K562 (cell line): ENCODE data around the gene NECAB3. TPM values are rescaled to one million over a fixed set of nuclear protein-coding genes. Genes with fewer than 3 reads are reported as not detected.

Source experiments
- ATAC-seq: fragments of 200-7000 bp; cut with Tn5 transposase; 3 replicates; pipeline ENCODE4 v1.9.1; 2020; ENCODE audit warnings: moderate library complexity
- BruUV-seq: library from RNA; stranded (reverse); fragments of 400-500 nt; replicated peaks from 2 replicates; lab custom pipeline; 2021; lab: Mats Ljungman, UMichigan
- CTCF ChIA-PET: fragments of 300-600 bp; formaldehyde crosslinking; extraction: SDS; loops from one replicate; lab custom pipeline; 2021; ENCODE audit warnings: low intra/inter-chr PET ratio; lab: Yijun Ruan, JAX
- POLR2A ChIA-PET: fragments of 300-600, 350-650 bp; sonication (Branson Sonifier 250); formaldehyde crosslinking; extraction: SDS; loops from one replicate; lab custom pipeline; 2021; ENCODE audit warnings: antibody characterized with exemption, inconsistent platforms; lab: Yijun Ruan, JAX
- DNase-seq, 4 experiments: peaks; one replicate each; pipeline versions ENCODE4 v3.0.0 to v3.0.0-alpha.2; 2011 to 2018; ENCODE audit warnings: low spot score in 3 of 4, mixed read lengths in 3 of 4; ENCODE audit errors: extremely low read depth in 1 of 4
- FAIRE-seq: peaks from 2 replicates; lab custom pipeline; 2011; peaks lifted over from hg19 to GRCh38; lab: Jason Lieb, UNC
- H2AFZ ChIP-seq: 2 replicates; pipeline ENCODE4 v1.6.0; 2011; ENCODE audit warnings: low read depth, low read length, control low read depth, inconsistent platforms
- H3K27ac ChIP-seq: fragments of 200-600 bp; 3 replicates; pipeline ENCODE4 v1.8.0; 2011; ENCODE audit warnings: low read depth, mild to moderate bottlenecking, control low read depth, inconsistent platforms, low read length, moderate library complexity, mixed read lengths; ENCODE audit errors: extremely low read depth
- H3K27me3 ChIP-seq, 2 experiments: fragments of 300-600 bp in 1 of 2; 2 replicates in 1 of 2; 3 replicates in 1 of 2; pipeline versions ENCODE4 v1.6.0 to v1.8.0; 2011; ENCODE audit warnings: inconsistent platforms in 2 of 2, low read length in 2 of 2, mild to moderate bottlenecking in 1 of 2, mixed read lengths in 1 of 2, moderate library complexity in 1 of 2; ENCODE audit not compliant: control insufficient read depth in 2 of 2, insufficient read depth in 2 of 2
- H3K36me3 ChIP-seq: fragments of 300-600 bp; 3 replicates; pipeline ENCODE4 v1.8.0; 2011; ENCODE audit warnings: mild to moderate bottlenecking, low read length, inconsistent platforms; ENCODE audit not compliant: control insufficient read depth, insufficient read depth
- H3K4me1 ChIP-seq, 2 experiments: fragments of 200-600 bp in 1 of 2; replicated peaks in 1 of 2; 2 replicates in 1 of 2; 3 replicates in 1 of 2; pipeline versions ENCODE4 v1.5.1 to v1.8.0; 2011; ENCODE audit warnings: inconsistent platforms in 2 of 2, low read length in 2 of 2, mild to moderate bottlenecking in 1 of 2, mixed read lengths in 1 of 2, moderate library complexity in 1 of 2; ENCODE audit not compliant: control insufficient read depth in 2 of 2, insufficient read depth in 2 of 2
- H3K4me2 ChIP-seq: 2 replicates; pipeline ENCODE4 v1.6.1; 2011; ENCODE audit warnings: low read length, control low read depth, inconsistent platforms, mixed read lengths; ENCODE audit not compliant: insufficient read depth
- H3K4me3 ChIP-seq: fragments of 200-600 bp; sonication (generic), shearing (Covaris generic); 2 replicates; pipeline ENCODE4 v1.5.1; 2016; ENCODE audit warnings: control low read depth, inconsistent platforms
- H3K79me2 ChIP-seq: fragments of 200-600 bp; 3 replicates; pipeline ENCODE4 v1.8.0; 2011; ENCODE audit warnings: low read length, inconsistent platforms; ENCODE audit not compliant: control insufficient read depth, insufficient read depth
- H3K9ac ChIP-seq, 2 experiments: 2 replicates each; pipeline versions ENCODE4 v1.6.0 to v1.6.1; 2011; ENCODE audit warnings: low read depth in 2 of 2, low read length in 2 of 2, control low read depth in 1 of 2, inconsistent platforms in 1 of 2, mild to moderate bottlenecking in 1 of 2, mixed read lengths in 1 of 2; ENCODE audit not compliant: insufficient read depth in 1 of 2
- H3K9me1 ChIP-seq: one replicate; pipeline ENCODE4 v1.6.0; 2011; ENCODE audit warnings: inconsistent platforms, mild to moderate bottlenecking, low read length, moderate library complexity; ENCODE audit not compliant: control insufficient read depth, insufficient read depth
- H3K9me3 ChIP-seq: replicated peaks from 2 replicates; pipeline ENCODE4 v1.5.1; 2011; ENCODE audit warnings: low read depth, low read length, inconsistent platforms; ENCODE audit not compliant: control insufficient read depth, insufficient read depth
- H4K20me1 ChIP-seq: replicated peaks from 2 replicates; pipeline ENCODE4 v1.6.1; 2011; ENCODE audit warnings: low read length, inconsistent platforms, mixed read lengths; ENCODE audit not compliant: control insufficient read depth, insufficient read depth
- ATF1 ChIP-seq, 2 experiments: fragments of 450-650 bp in 1 of 2; IDR thresholded peaks; 2 replicates each; pipeline ENCODE4 v1.6.1; 2016; ENCODE audit warnings: missing compliant biosample characterization in 1 of 2, missing genetic modification characterization in 1 of 2
- FOXM1 ChIP-seq, 2 experiments: fragments of 450-650 bp in 1 of 2; sonication (generic) in 1 of 2; formaldehyde crosslinking in 1 of 2; IDR thresholded peaks; 2 replicates each; pipeline versions ENCODE4 v1.6.1 to v1.9.0; 2017 to 2022; ENCODE audit warnings: low read depth in 2 of 2, mild to moderate bottlenecking in 2 of 2, missing genetic modification reagents in 1 of 2, moderate library complexity in 1 of 2
- GATAD2B ChIP-seq: fragments of 450-650 bp; IDR thresholded peaks from 2 replicates; pipeline ENCODE4 v1.6.1; 2017; ENCODE audit warnings: mild to moderate bottlenecking, borderline replicate concordance
- MLX ChIP-seq, 2 experiments: fragments of 450-650 bp in 1 of 2; sonication (generic) in 1 of 2; formaldehyde crosslinking; conservative IDR thresholded peaks; 2 replicates each; pipeline versions ENCODE4 v1.4.0 to v1.8.1; 2020 to 2022; ENCODE audit warnings: mild to moderate bottlenecking in 1 of 2, missing genetic modification reagents in 1 of 2
- NFRKB ChIP-seq: fragments of 450-650 bp; IDR thresholded peaks from 2 replicates; pipeline ENCODE4 v1.6.1; 2016; ENCODE audit warnings: low read depth
- NR3C1 ChIP-seq: sonication (generic); formaldehyde crosslinking; IDR thresholded peaks from 2 replicates; pipeline ENCODE4 v1.8.1; 2022; ENCODE audit warnings: missing genetic modification reagents
- POLR2AphosphoS5 ChIP-seq: IDR thresholded peaks from 2 replicates; pipeline ENCODE4 v1.6.1; 2011; ENCODE audit warnings: mild to moderate bottlenecking, low read depth, low read length, moderate library complexity; ENCODE audit not compliant: control insufficient read depth, insufficient read depth
- RAD51 ChIP-seq: fragments of 450-650 bp; IDR thresholded peaks from 2 replicates; pipeline ENCODE4 v1.7.1; 2016; ENCODE audit warnings: low read depth, mild to moderate bottlenecking, borderline replicate concordance
- SMAD2 ChIP-seq: fragments of 150-350 bp; IDR thresholded peaks from 2 replicates; pipeline ENCODE4 v1.6.1; 2014; ENCODE audit warnings: low read depth, mild to moderate bottlenecking, low read length
- SRSF3 ChIP-seq: fragments of 200-400 bp; formaldehyde crosslinking; IDR thresholded peaks from 2 replicates; pipeline ENCODE4 v1.6.1; 2016; ENCODE audit warnings: mild to moderate bottlenecking, low read length, moderate library complexity; ENCODE audit not compliant: insufficient read depth
- ZBTB43 ChIP-seq: sonication (generic); formaldehyde crosslinking; IDR thresholded peaks from 2 replicates; pipeline ENCODE4 v1.8.0; 2023; ENCODE audit warnings: mild to moderate bottlenecking, missing genetic modification reagents
- ZFP30 ChIP-seq: fragments of 250-450 bp; sonication (Bioruptor Pico); IDR thresholded peaks from 2 replicates; pipeline ENCODE4 v1.8.0; 2022; ENCODE audit warnings: moderate library complexity, mild to moderate bottlenecking, inconsistent platforms, borderline replicate concordance
- ZNF134 ChIP-seq: fragments of 250-450 bp; sonication (Bioruptor Pico); conservative IDR thresholded peaks from 2 replicates; pipeline ENCODE4 v1.4.0; 2020
- ZNF23 ChIP-seq: fragments of 250-450 bp; sonication (Bioruptor Pico); IDR thresholded peaks from 2 replicates; pipeline ENCODE4 v1.4.0; 2020; ENCODE audit warnings: mild to moderate bottlenecking
- ZNF24 ChIP-seq: fragments of 450-650 bp; IDR thresholded peaks from 2 replicates; pipeline ENCODE4 v1.6.1; 2016
- ZNF384 ChIP-seq: IDR thresholded peaks from 2 replicates; pipeline ENCODE4 v1.6.1; 2012; ENCODE audit warnings: low read depth, low read length, improper control_type of control experiment
- ZNF639 ChIP-seq, 2 experiments: fragments of 200-800 bp in 1 of 2; sonication (Bioruptor generic) in 1 of 2; sonication (generic) in 1 of 2; formaldehyde crosslinking in 1 of 2; IDR thresholded peaks in 1 of 2; conservative IDR thresholded peaks in 1 of 2; 2 replicates each; pipeline versions ENCODE4 v1.5.0 to v1.6.1; 2016 to 2020; ENCODE audit warnings: missing compliant biosample characterization in 1 of 2, missing genetic modification characterization in 1 of 2, missing genetic modification reagents in 1 of 2
- WGBS: fragments of 100-300 bp; shearing (Covaris generic); methylation state at CpG from one replicate; pipeline ENCODE4 v1.1.6; 2016; ENCODE audit warnings: low coverage, mixed read lengths; ENCODE audit not compliant: insufficient coverage; ENCODE audit errors: missing lambda C conversion rate; 5-methylcytosine and 5-hydroxymethylcytosine counted together
- in situ Hi-C: fragments of 300-500 bp; cut with MboI; formaldehyde crosslinking; loops from 4 replicates; pipeline ENCODE4 v1.15.0; 2018; ENCODE audit warnings: inconsistent platforms, mixed read lengths
- intact Hi-C: fragments of 100-400 bp; cut with micrococcal nuclease; formaldehyde crosslinking; loops from 2 replicates; pipeline ENCODE4 v1.14.2; 2022
- polyA plus RNA-seq, 8 experiments: library from polyadenylated mRNA; depleted of rRNA in 4 of 8; stranded (reverse) in 5 of 8; unstranded in 3 of 8; fragments of >200 nt; fragmentation: Nextera tagmentation in 2 of 8; fragmentation: Illumina TruSeq in 1 of 8; extraction: Ambion mirVana in 2 of 8; extraction: Trizol in 1 of 8; gene quantifications; 2 replicates each; pipeline versions ENCODE4 v1.2.1 to v1.2.3, GENCODE V29; 2011 to 2014; ENCODE audit warnings: inconsistent platforms in 1 of 8, missing spikeins in 1 of 8
- total RNA-seq, 7 experiments: library from RNA; depleted of rRNA in 6 of 7; stranded (reverse); fragments of >200 nt in 6 of 7; fragmentation: Illumina TruSeq in 2 of 7; extraction: Trizol in 2 of 7; gene quantifications; 2 replicates each; pipeline versions ENCODE4 v1.2.1 to v1.2.3, GENCODE V29; 2011 to 2021; ENCODE audit warnings: low replicate concordance in 1 of 7

NECAB3 gene
- total and polyA plus RNA-seq, 9 of the 15 experiments (the other 6 are each of a cell fraction or from before 2014, with no cell fraction given): 0.94 to 63.3 (median 31.5) TPM

- WGBS: 2% methylated on average over 61 of the region's 101 CpGs
- in situ Hi-C loops (no loop called here), intact Hi-C loops (loop anchor here (5.0 kb wide), 2 partner anchors 46 to 126 kb away; partner anchors contain the start of genes CHMP4B and ZNF341)
- no TSS peak for BruUV-seq
- no peaks in the 10 kb centered on the region for H3K27me3 ChIP-seq
- peaks cover 18% of the 10 kb centered on the region; the same call in 1 of the 2 replicates for H4K20me1 ChIP-seq
- H3K79me2 ChIP-seq: peaks cover 35% of the 10 kb centered on the region
- peak within 1 kb of the TSS; percentile 59 for H2AFZ ChIP-seq
- no peaks in the 10 kb centered on the region for H3K9me1 ChIP-seq
- peak within 1 kb of the TSS; percentile 94 for H3K4me2 ChIP-seq
- FAIRE-seq (peak; percentile 46), ATAC-seq (peak; percentile 95), DNase-seq (peak; percentile 96 to 98 (median 96))
- peak within 1 kb of the TSS; percentile 76 for H3K27ac ChIP-seq
- ChIA-PET CTCF (interaction anchor here (0.9 kb wide), 1 partner anchor 46 kb away, joined by 4 read pairs; the partner anchor contains the start of gene ZNF341), POLR2A (interaction anchor here (0.7 to 2.5 kb wide), 8 partner anchors 10 to 47 kb away, joined by 4 to 17 read pairs (median 6); partner anchors contain the start of genes ACTL10 and NECAB3)
- H3K9me3 ChIP-seq: no peaks in the 10 kb centered on the region
- peaks cover 9% of the 10 kb centered on the region; the same call in 1 of the 3 replicates for H3K36me3 ChIP-seq
- H3K4me3 ChIP-seq: peak within 1 kb of the TSS; percentile 65
- peaks cover 40 to 63% of the 10 kb centered on the region in 2 experiments for H3K4me1 ChIP-seq
- H3K9ac ChIP-seq: peak within 1 kb of the TSS; percentile 75 to 95
- peak; percentile 51; the same call in 1 of the 2 replicates for TF ChIP-seq RAD51
- no peak for TF ChIP-seq NFRKB
- TF ChIP-seq ATF1 (CRISPR knock-in tag; IDR thresholded peaks at IDR 0.05): no peak
- TF ChIP-seq ATF1 (tag; IDR thresholded peaks at IDR 0.05): peak; percentile 87
- peak; percentile 69 for TF ChIP-seq ZNF24
- no peak for TF ChIP-seq FOXM1 (IDR thresholded peaks at IDR 0.05; ENCODE audit: low read depth)
- no peak for TF ChIP-seq FOXM1 (CRISPR knock-in tag; IDR thresholded peaks at IDR 0.05; ENCODE audit: low read depth)
- TF ChIP-seq MLX (CRISPR knock-in tag; conservative IDR thresholded peaks at IDR 0.05): no peak
- peak; percentile 43; the same call in 1 of the 2 replicates for TF ChIP-seq POLR2AphosphoS5
- no peak for TF ChIP-seq ZNF384
- TF ChIP-seq ZFP30 (CRISPR knock-in tag): no peak
- TF ChIP-seq ZNF639 (CRISPR knock-in tag; conservative IDR thresholded peaks at IDR 0.05 in 1 of 2, IDR thresholded peaks at IDR 0.05 in 1 of 2): peak in 1 of 2 experiments; percentile 60; a peak in 1 of 4 replicates
- 0 out of 2 replicates have a peak, but pooled peaks have one; percentile 90 for TF ChIP-seq GATAD2B
- no peak for TF ChIP-seq ZBTB43 (CRISPR knock-in tag)
- no peak for TF ChIP-seq SMAD2
- peak; percentile 67; the same call in 1 of the 2 replicates for TF ChIP-seq NR3C1 (CRISPR knock-in tag)
- TF ChIP-seq ZNF23 (CRISPR knock-in tag): no peak
- TF ChIP-seq SRSF3: no peak
- TF ChIP-seq ZNF134 (CRISPR knock-in tag): no peak
Observed at GRCh38 chr20:33686100-33686983, 12.1 kb upstream of the NECAB3 start, which contains the start of gene E2F1. TSS of gene E2F1 (minus strand) at chr20:33686385. CDS start at chr20:33686264, 121 bp downstream.
